ENCODE measurements around the gene CHEK1.
A peak's percentile ranks its signal among the peaks of the same experiment; 100 is the strongest.

Gene CHEK1

DNA sequence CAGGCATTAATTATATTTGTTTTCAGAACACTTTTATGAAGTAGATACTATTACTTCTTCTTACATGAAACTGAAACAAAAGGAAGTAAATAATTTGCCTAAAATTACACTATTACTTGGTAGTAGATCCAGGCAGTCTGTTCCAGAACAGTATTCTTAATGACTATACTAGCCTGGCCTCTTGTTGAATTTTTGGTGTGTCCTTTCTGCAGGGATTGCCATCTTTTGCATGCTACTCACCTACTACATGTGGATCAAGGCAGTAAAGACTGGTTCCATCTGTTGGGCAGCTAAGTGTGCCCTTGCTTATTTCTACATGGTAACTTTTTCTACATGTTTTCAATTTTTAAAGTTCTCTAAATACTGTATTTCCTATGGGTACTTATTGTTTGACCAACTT lies 19.5 kb upstream of the CHEK1 start:
- TF ChIP-seq, protein P1, sequence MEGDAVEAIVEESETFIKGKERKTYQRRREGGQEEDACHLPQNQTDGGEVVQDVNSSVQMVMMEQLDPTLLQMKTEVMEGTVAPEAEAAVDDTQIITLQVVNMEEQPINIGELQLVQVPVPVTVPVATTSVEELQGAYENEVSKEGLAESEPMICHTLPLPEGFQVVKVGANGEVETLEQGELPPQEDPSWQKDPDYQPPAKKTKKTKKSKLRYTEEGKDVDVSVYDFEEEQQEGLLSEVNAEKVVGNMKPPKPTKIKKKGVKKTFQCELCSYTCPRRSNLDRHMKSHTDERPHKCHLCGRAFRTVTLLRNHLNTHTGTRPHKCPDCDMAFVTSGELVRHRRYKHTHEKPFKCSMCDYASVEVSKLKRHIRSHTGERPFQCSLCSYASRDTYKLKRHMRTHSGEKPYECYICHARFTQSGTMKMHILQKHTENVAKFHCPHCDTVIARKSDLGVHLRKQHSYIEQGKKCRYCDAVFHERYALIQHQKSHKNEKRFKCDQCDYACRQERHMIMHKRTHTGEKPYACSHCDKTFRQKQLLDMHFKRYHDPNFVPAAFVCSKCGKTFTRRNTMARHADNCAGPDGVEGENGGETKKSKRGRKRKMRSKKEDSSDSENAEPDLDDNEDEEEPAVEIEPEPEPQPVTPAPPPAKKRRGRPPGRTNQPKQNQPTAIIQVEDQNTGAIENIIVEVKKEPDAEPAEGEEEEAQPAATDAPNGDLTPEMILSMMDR (IDR thresholded peaks at IDR 0.05; ENCODE audit: extremely low read depth, missing control alignments): no peak
- no peak for DNase-seq (ENCODE audit: low spot score)

DNA sequence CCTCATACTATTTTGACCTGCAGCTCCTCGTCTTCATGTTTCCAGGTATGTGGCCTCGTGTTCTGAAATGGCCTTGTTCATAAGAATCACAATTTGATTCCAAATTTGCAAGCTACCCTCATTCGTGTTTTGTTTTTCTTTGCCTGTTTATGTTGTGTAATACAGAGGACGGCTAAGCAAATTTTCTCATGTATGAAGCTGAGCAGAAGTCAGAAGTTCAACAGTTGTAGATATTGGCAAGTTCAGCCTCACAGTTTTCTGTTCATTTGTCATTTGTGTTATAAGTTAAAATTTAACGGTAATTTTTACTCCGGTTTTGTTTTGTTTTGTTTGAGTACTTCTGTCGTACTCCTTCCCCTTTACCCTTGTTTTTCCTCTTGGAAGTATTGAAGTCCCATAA lies 15.4 kb upstream of the CHEK1 start:
- DNase-seq (ENCODE audit: low spot score): no peak
- TF ChIP-seq, protein P1 (IDR thresholded peaks at IDR 0.05; ENCODE audit: extremely low read depth, missing control alignments): no peak

DNA sequence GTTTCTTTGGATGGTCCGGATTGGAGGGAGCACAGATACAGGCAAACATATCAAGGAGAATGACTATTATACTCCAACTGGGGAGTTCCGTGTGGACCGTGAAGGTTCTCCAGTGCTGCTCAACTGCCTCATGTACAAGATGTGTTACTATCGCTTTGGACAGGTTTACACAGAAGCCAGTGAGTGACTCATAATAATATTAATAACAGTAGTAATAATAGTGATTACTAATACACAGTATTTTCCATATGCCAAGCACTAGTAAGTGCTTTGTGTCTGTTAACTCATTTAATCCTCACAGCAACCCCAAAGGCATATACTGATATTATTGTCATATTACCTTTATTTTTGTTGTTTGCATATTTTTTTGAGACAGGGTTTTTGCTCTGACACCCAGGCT lies 6.6 kb upstream of the CHEK1 start:
- no peak for DNase-seq (ENCODE audit: low spot score)

DNA sequence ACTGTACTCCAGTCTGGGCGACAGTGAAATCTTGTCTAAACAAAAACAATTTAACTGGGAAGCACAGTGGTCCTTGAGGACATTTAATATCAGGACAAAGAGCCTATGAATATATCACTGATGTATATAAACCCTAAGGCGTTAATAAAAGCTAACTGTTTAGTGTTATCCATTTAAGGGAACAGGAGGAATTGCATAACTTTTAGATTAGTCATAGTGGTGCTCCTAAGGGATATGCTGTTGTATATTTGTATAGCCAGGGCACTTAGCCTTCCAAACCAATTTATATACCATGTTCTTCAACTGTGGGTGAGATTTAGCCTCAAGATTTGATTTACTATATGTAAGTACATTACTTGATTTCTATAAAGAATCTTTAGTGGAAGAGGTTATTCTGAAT lies 3.0 kb upstream of the CHEK1 start:
- DNase-seq (ENCODE audit: low spot score): no peak
- TF ChIP-seq, protein P1 (IDR thresholded peaks at IDR 0.05; ENCODE audit: extremely low read depth, missing control alignments): no peak

More for the DNA sequence above, 6.6 kb upstream of the CHEK1 start:
- TF ChIP-seq, protein P1 (IDR thresholded peaks at IDR 0.05; ENCODE audit: extremely low read depth, missing control alignments): no peak

DNA sequence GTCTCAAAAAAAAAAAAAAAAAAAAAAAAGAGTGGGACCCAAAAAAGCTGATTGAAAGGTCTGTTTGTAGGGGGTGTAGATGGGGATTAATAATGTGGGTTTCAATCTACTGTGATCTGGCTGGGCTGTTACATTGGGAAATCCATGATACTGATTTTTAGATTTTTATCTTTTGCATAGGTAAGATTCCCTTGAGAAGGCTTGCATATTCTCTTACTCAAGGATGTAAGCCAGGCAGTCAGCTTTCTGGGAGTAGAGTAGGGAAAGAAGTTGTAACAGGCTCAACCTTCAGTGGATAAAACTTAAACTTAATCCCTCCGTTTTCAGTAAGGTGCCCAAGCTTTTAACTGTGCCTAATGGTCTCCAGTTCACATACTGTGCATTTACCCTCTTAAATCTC lies 1.9 kb upstream of the CHEK1 start:
- TF ChIP-seq, protein P1 (IDR thresholded peaks at IDR 0.05; ENCODE audit: extremely low read depth, missing control alignments): no peak
- no peak for DNase-seq (ENCODE audit: low spot score)

DNA sequence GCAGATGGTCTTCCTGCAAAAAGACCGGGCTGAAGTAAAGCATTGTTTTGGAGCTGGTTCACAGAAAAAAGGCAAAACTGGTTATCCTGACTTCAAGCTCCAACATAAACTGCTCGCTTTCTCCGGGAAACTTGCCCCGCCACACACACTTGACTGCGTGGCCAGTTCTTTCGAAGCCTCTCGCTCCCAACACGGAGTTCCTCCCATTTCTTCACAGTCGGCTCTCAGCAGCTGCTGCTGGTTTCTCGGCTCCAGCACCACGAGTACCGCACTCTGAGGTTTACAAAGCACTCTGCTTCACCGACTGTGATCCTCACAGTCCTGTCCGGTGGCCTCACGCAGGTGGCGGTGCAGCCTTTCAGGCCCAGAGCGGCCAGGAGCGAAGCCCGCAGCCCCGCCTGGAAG lies 264 bp downstream of the CHEK1 start:
- no peak for DNase-seq (ENCODE audit: low spot score)
- TF ChIP-seq, protein P1 (IDR thresholded peaks at IDR 0.05; ENCODE audit: extremely low read depth, missing control alignments): no peak

DNA sequence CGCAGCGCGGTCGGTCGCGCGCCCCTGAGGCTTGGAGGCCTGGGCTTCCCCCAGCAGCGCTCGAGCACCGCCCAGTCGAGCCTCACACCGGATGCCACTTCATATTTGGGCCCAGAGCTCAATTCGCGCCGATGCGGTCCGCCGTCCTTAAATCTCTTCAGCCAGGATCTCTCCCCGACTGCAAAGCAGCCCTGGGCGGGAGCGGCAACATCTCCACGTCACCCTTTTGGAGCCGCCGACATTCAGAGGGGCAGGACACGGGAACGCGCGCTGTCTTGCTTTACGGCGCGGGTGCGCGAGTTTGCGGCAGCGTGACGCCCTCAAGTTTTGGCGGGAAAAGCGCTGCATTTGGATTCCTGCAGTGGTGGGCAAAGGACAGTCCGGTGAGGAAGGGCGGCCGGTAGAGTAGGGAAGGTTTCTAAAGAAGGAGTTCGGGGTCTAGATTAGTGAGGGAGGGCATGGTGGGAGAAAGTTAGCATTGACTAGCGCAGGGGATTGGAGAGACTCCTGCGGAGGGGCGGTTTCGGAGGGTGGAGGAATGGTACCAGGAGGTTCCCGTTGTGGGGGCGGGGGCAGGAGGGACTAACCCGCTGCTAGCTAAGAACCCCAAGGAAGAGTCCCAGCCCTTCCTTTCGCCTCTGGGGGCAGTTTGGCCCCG lies 796 bp downstream of the CHEK1 start:
- TF ChIP-seq, protein P1 (IDR thresholded peaks at IDR 0.05; ENCODE audit: extremely low read depth, missing control alignments): no peak
- peak; percentile 83 for DNase-seq (ENCODE audit: low spot score)

Measured in GM20000 (cell line).